ENCODE data around the gene PPP2R3B.

Gene PPP2R3B

DNA sequence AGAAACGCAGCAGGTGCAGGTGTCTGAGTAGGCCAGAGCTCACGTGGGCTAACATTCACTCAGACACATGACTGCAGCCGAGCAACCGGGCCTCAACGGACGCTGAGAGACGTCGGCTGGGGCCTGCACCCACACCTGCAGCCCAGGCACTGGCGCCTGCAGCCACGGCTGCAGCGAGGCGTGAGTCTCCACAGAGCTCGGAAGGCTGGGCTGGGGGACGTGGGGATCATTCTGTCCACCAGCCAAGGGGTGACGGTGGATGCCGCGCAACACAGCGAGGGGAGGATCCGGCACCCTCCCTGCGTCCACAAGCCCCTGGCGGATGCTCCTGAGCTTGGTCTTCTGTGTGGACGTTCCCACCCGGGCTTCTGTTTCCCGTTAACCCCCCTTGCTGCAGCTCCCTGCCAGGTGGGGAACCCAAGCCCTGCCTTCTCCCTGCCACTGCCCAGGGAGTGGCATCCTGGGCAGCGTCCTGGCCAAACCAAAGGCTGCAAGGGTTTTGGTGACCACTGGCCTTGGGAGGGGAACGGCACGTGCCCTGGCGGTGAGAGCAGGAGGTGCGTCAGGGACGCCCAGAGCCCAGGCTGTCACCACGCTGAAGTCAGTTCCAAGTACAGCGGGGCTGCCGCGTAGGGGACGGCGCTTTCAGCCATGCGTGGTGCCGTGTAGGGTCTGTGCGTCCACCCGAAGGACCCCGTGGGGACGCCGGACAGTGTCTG, 16.3 kb downstream of the PPP2R3B start:
- no peak for DNase-seq

DNA sequence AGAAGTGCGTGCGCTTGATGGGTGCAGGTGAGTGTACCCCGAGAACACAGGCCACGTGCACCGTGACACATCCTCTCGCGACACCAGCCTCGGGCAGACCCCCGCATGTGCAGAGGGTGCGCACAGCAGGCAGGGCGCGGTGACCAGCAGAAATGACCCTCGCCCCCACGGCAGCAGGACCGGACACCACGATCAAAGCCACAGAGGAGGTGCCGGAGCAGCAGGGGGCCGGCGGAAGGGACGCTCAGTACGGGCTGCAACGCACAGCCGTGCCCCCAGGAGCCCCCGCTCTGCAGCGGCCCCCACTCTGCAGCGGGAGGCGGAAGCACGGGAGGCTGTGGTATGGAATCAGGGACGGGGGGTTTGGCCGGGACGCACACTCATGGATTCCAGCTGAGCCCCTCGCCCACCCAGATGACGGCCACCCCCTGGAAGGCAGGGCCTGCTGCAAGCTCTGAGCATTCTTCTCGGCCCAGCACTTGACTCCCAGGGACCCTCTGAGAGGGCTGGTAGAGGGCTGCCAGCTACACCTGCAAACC, 17.1 kb downstream of the PPP2R3B start:
- DNase-seq: no peak

DNA sequence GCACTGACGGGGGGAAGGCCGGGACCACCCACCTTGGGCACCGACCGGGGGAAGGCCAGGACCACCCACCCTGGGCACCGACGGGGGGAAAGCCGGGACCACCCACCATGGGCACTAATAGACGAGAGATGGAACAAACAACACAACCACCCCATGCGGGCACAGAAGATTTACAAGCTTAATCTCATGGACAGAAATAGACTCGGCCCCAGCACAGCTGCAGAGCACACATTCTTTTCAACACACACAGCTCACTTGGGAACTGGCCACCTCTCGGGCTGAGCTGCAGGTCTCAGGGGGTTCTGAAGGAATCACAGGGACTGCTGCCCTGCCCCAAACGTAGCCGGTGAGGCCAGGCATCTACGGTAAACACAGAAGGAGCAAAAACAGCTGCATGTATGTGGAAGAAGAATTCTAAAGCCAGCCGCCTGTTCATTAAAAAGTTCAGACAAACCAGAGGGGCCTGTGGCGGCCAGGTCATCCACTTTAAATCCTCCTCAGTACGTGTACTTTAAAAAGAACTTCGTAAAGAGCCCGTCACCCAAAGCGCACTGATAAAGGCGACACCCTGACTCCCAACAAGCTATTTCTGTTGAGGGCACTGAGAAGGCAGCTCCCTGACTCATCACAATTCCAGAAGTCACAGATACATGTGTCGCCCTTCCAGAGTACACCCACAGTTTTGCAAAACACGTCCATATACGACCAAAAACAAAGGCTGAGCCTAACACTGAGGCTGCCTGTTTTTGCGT, 17.7 kb downstream of the PPP2R3B start:
- DNase-seq: no peak

DNA sequence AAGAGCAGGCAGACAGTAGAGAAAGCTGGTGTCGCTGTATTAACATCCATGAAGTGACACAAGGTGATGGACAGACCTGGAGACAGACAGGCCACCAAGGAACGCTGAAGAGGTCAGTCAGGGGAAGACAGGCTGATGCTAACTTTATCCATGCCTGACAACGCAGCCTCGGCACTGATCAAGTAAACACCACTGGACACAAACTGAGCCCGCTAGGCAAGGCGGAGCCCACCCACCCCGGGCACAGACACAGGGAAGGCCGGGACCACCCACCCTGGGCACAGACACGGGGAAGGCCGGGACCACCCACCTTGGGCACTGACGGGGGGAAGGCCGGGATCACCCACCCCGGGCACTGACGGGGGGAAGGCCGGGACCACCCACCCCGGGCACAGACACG, 18.8 kb downstream of the PPP2R3B start:
- no peak for DNase-seq

DNA sequence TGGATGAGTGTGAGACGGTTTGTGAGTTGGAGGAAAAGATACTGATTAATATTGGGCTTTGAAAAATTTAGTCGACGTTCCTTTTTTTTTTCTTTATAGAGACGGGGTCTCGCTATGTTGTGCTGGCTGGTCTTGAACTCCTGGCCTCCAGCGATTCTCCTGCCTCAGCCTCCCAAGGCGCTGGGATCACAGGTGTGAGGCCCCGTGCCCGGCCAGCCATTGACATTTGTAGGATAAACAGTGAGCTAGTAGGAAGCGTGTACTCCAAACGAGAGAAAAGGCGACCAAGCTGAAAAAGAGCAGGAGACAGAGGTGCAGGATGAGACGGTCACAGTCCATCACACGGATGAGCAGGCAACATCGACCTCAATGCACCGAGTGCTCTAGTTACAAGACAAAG, 19.4 kb downstream of the PPP2R3B start:
- DNase-seq: no peak

DNA sequence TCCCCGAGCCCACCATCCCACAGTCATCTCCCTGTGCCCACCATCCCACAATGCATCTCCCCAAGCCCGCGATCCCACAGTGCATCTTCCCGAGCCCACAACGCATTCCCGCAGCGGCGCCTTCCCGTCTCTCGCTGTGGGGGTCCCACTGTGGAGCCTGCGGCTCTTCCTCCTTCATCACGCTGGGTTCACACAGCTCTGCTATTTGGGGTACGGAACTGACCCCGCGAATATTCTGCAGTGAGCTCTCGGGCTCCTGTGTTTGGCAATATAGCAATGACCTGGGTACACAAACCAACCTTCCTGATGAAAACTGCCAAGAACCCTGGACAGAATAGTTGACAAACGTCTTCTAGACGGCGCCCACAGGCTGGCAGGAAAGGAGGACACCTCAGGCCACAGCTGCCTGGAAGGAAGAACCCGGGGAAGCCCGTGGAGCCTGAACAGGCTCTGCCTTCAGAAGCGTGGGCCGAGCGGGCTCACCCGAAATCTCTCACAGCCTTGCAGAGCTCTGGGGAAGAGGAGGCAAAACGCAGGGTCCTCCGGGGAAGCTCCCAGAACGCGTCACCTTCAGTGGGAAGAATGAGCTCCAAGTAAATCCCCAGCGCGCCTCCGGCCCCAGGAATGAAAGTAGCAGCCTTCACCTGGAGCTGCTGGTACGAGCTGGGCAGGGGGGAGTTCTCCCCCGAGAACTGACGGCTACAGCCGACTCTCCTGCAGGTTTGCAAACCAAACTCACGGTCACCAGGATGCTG, 22.9 kb downstream of the PPP2R3B start:
- DNase-seq: no peak

DNA sequence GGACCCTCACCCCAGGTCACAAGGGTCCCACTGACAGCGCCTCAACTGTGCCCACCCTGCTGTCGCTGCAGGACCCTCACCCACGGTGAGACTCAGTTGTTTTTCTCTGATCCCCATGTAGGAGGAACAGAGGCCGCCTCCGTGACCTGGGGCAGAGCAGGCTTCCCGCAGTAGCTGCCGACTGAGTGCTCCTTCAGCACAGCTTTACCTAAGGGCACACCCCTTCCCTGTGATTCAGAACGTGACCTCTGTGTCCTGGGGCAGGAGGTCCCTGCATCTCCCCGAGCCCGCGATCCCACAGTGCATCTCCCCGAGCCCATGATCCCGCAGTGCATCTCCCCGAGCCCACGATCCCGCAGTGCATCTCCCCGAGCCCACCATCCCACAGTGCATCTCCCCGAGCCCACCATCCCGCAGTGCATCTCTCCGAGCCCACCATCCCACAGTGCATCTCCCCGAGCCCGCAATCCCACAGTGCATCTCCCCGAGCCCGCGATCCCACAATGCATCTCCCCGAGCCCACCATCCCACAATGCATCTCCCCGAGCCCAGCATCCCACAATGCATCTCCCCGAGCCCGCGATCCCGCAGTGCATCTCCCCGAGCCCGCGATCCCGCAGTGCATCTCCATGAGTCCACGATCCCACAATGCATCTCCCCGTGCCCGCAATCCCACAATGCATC, 23.6 kb downstream of the PPP2R3B start:
- no peak for DNase-seq

DNA sequence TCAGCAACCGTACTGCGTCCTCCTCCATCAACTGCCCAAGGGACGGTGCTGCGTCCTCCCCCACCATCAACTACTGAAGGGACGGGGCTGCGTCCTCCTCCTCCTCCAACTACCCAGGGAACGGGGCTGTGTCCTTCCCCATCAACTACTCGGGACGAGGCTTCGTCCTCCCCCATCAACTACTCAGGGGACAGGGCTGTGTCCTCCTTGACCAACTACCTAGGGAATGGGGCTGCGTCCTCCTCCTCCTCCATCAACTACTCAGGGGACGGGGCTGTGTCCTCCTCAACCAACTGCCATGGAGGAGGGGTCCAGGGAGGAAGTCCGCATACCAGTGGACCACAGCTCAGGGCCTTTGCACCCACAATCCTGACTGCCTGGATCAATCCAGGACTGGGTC, 24.4 kb downstream of the PPP2R3B start:
- no peak for DNase-seq

DNA sequence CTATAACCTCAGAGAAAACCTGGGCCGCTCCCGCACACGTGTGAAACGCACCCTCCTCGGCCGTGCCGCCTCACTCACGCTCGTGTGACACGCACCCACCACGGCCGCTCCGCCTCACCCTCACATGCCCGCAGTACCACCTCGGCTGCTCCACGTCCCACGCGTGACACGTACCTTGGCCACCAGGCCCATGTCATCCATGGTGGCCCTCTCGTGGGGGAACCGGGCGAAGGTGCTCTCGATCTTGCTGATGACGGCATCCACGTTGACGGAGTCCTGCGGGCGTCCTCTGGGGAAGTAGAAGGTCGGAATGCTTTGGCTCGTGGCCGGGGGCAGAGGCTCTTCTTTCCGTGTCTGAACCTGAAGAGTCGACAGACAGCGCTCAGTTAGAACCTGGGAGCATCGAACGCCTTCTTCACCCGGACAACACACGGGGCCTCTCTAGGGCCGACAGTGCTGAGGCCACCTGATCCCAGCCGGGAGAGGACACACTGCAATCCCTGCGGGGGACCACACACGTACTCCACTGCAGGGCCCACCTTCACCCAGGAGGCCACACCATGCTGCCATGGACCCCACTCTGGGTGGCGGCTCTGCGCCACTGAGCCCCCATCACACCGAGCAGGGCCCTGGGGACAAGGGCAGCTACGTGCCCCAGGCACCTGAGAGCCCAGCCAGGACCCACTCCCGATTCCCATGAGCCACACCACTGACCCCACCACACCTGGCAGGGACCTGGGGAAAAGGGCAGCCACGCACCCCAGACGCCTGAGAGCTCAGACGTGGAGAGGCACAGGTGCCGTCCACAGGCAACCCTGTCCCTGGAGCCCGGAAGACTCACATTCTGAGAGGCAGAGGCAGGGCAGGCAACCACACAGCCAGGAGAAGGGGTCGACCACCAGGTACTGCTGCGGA, 25.2 kb downstream of the PPP2R3B start:
- no peak for DNase-seq

DNA sequence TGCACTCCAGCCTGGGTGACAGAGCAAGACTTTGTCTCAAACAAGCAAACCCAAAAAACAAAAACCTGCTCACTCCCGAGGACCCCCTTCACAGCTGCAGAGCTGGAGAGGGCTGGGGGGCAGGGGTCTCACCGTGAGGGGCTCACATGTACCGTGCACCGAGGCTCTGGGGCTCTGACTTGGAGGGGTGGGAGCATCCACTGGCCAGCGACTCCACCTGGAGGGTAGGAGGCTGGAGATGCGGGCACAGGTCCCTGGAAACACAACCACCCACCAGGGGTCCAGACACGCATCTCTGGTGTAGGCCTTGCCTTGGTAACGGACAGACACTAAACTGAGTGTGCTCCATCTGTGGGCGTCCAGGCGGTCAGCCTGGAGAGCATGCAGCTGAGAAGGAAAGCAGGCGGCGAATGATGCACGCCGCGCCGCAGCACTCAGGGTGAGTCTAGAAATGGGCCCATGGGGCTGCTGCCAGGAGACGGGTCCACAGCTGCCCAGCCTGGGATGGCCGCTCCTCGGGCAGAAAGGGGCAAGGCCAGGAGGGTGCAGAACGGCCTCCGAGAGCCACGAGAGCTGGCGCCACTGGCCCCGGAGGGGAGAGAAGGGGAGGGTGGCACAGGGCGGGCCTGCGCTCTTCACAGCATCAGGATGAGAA, 26.1 kb downstream of the PPP2R3B start:
- no peak for DNase-seq

DNA sequence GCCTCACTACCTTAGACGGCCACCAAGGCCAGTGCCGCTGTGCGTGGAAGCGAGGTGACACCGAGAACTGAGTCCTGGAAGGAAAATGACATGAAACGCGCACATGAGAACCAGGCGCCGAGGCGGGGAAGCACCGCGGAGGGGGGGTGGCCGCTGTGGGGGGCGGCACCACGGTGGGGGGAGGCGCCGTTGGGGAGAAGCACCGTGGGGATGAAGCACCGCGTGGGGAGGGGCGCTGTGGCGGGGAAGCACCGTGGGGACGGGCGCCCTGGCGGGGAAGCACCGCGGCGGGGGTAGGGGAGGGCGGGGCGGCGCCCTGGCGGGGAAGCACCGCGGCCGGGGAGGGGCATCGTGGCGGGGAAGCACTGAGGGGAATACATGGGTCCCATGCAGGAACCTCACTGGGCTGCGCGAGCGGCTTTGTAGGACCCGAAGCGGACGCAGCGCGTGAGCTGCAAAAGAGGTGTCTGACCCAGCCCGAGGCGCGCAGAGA, 28.0 kb downstream of the PPP2R3B start:
- DNase-seq: no peak

DNA sequence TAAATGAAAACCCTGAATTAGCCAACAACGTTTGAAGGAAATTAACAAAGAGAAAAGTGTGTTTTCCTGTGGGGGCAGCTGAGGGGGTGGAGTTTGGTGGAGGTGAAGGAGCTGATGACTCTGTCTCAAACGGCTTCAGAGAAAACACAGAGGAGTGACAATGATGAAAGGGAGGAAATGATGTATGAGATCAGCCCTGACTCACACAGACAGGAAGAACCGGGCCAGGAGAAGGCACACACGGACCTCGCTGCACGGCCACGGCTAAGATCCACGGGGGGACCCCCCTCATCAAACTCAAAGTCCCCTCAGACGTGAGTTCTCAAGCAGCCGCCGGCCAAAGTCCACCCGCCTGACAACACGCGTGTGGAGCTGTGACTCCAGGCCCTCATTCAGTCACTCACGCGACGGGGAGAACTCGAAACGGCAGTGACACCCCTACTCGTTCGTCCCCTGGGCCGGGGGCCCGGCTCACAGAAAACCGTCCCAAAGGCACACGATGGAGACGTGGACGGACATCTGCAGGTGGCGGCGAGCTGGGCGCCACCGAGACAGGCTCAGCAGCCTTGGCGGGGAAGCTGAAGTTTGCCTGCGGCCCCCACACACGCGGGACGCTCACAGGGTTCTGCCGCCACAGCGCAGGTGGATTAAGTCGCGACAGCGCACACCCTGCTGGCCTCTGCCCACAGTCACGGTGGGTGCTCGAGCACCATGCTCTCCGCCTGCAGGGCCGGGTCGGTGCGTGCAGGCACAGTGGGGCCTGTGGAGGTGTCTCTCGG, 28.8 kb downstream of the PPP2R3B start:
- DNase-seq: no peak

DNA sequence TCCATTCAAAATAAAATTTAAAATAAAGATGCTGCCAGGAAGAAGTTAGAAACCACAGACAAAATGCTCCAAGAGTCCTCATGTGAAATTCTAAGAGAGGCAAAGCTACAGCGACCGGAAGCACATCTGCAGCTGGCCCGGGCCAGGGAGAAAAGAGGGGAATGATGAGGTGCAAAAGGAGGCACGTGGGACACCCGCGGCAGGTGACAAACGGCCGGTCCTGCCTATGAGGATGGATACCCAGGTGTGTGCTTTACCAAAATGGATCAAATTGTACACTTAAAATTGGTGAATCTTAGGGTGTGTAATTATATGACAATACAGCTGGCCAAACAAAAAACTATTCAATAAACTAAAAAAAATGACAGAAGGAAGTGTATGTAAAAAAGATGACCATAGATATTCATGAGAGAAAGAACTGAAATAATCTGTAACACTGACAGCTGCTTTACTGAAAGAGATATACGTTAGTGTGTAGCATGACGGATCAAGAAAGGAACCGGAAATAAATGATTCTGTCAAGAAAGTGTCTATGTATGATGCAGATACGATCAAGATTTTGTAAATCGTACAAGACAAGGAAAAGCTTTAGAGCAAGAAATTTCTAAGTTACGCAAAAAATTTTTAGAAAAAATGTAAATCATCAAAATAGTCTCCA, 29.5 kb downstream of the PPP2R3B start:
- DNase-seq: no peak

DNA sequence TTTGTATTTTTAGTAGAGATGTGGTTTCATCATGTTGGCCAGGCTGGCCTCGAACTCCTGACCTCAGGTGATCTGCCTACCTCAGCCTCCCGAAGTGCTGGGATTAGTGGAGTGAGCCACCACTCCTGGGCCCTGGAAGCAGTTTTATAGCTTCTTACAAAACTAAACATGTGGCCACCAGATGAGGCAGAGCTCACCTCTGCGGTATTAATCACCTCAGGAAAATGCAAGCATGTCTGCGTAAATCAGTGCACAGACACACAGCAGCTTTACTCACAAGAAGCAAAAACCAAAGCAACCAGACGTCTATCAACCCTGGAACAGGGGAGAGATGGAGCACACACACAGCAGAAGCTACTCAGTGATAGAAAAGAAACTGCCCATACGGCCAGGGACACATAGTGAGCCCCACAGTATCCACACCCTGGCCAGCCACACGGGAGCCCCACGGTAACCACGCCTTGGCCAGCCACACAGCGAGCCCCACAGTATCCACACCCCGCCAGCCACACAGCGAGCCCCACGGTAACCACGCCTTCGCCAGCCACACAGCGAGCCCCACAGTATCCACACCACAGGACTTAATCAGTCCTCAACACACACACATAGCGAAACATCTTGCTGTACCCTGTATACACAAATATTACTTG, 30.2 kb downstream of the PPP2R3B start:
- DNase-seq: no peak

DNA sequence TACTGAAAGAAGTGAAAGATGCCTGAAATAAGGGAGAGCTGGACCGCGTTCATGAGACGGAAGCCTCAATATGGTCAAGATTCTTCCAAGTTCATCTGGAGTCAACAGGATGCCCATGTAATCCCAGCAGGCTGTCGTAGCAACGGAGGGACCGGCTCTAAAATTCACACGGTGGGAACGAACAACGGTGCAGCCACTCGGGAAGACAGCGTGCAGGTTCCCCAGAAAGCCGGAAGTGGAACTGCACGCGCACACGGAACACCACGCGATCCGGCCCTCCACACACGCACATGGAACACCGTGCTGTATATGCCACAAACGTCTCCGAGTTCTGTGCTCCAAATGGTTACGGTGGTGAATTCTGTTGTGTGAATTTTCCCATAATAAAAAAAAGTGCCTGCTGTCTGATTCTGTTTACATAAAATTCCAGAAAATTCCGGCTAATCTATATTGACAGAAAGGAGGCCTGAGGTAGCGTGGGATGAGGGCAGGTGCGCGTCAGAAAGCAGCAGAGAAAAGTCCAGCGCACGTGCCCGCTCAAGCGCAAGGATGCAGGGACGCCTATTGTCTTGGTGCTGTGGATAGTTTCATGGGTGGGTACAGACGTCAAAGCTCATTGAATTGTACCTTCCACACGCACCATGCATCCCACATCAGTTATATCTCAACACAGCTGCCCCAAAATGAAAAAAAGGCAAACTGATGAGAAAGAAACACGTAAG, 31.2 kb downstream of the PPP2R3B start:
- DNase-seq: no peak

DNA sequence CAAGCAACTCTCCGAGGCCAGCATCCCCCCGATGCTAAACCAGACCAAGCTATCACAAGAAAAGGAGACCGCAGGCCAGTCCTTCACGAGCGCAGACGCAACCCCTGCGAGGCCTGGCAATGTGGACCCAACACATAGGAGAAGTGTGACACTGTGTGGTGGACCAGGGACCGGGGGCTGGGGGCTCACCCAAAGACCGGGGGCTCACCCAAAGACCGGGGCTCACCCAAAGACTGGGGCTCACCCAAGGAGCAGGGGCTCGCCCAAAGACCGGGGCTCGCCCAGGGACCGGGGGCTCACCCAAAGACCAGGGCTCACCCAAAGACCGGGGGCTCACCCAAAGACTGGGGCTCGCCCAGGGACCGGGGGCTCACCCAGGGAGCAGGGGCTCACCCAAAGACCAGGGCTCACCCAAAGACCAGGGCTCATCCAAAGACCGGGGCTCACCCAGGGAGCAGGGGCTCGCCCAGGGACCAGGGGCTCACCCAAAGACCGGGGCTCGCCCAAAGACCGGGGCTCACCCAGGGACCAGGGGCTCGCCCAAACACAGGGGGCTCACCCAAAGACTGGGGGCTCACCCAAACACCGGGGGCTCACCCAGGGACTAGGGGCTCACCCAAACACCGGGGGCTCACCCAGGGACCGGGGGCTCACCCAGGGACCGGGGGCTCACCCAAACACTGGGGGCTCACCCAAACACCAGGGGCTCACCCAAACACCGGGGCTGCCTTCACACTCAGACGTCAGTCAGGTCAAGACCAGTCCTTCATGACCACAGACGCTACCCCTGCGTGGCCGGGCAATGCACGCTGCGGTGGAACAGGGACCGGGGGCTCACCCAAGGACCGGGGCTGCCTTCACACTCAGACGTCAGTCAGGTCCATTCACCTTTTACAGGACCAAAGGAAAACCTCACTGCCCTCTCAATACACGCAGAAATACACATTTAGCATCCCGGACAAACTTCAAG, 32.9 kb downstream of the PPP2R3B start:
- no peak for DNase-seq

Measured in NCI-H446 (cell line).